ENCODE data around the gene ERN1. TPM values are rescaled to one million over a fixed set of nuclear protein-coding genes. Genes with fewer than 3 reads are reported as not detected.

Gene ERN1
- total RNA-seq, 1 experiment from 2014 or later, result 13.5 TPM

GRCh38 chr17:64138441-64138840, 8.5 kb upstream of the ERN1 start:
- no peak overlapping the region for H3K9ac ChIP-seq (ENCODE audit: low read length)
- no peaks in the 10 kb centered on the region for H4K20me1 ChIP-seq (ENCODE audit: low read length)
- intact Hi-C loops (cut with micrococcal nuclease), result no loop called here
- no peak for ATAC-seq
- ChIA-PET POLR2A (ENCODE audit: unreplicated experiment) (no interaction called here), CTCF (no interaction called here)
- no peaks in the 10 kb centered on the region for H3K36me3 ChIP-seq (ENCODE audit: low read depth, low read length)
- no peak overlapping the region for H3K4me3 ChIP-seq (ENCODE audit: low read length)
- no TSS peak for BruUV-seq (replicated peaks)
- no peaks in the 10 kb centered on the region for H3K4me1 ChIP-seq (ENCODE audit: insufficient read depth, low read length)
- no peaks in the 10 kb centered on the region for H3K79me2 ChIP-seq (ENCODE audit: low read length)
- no peak overlapping the region for H3K27ac ChIP-seq (ENCODE audit: low read length)
- no peaks in the 10 kb centered on the region for H3F3A ChIP-seq (ENCODE audit: low read length, unreplicated experiment)
- no peak for DNase-seq
- H3K9me2 ChIP-seq (replicated peaks; ENCODE audit: low read length), result no peaks in the 10 kb centered on the region
- no peaks in the 10 kb centered on the region for H3K9me3 ChIP-seq (ENCODE audit: low read length)
- H3K4me2 ChIP-seq (ENCODE audit: low read length), result no peak overlapping the region
- no peak for TF ChIP-seq CTCF (conservative IDR thresholded peaks at IDR 0.05; ENCODE audit: low read depth, low read length)
- no peak for TF ChIP-seq EZH2 (IDR thresholded peaks at IDR 0.05; ENCODE audit: low read length, unreplicated experiment)
- no peak for TF ChIP-seq EZH2phosphoT487 (IDR thresholded peaks at IDR 0.05; ENCODE audit: borderline replicate concordance, low read length)
- no peaks in the 10 kb centered on the region for H3K27me3 ChIP-seq (ENCODE audit: low read length)
- H2AFZ ChIP-seq (ENCODE audit: low read length), result no peak overlapping the region

- no peak for ATAC-seq
- TF ChIP-seq CTCF (conservative IDR thresholded peaks at IDR 0.05; ENCODE audit: low read depth, low read length), result no peak
- TF ChIP-seq EZH2 (IDR thresholded peaks at IDR 0.05; ENCODE audit: low read length, unreplicated experiment), result no peak
- no peak for TF ChIP-seq EZH2phosphoT487 (IDR thresholded peaks at IDR 0.05; ENCODE audit: borderline replicate concordance, low read length)
- Histone ChIP-seq H3K27me3 (ENCODE audit: low read length) (no peaks in the 10 kb centered on the region), H3K4me1 (ENCODE audit: insufficient read depth, low read length) (peaks cover 7% of the 10 kb centered on the region), H3K79me2 (ENCODE audit: low read length) (no peaks in the 10 kb centered on the region), H3K4me3 (ENCODE audit: low read length) (no peak overlapping the region), H4K20me1 (ENCODE audit: low read length) (no peaks in the 10 kb centered on the region), H3K9ac (ENCODE audit: low read length) (no peak overlapping the region), H3K36me3 (ENCODE audit: low read depth, low read length) (no peaks in the 10 kb centered on the region), H3K9me2 (replicated peaks; ENCODE audit: low read length) (no peaks in the 10 kb centered on the region), H3K9me3 (ENCODE audit: low read length) (no peaks in the 10 kb centered on the region), H3K27ac (ENCODE audit: low read length) (no peak overlapping the region), H2AFZ (ENCODE audit: low read length) (no peak overlapping the region), H3F3A (ENCODE audit: low read length, unreplicated experiment) (no peaks in the 10 kb centered on the region), H3K4me2 (ENCODE audit: low read length) (no peak overlapping the region)
- ChIA-PET POLR2A (ENCODE audit: unreplicated experiment) (no interaction called here), CTCF (no interaction called here)
- DNase-seq, result no peak
- intact Hi-C loops (cut with micrococcal nuclease), result no loop called here
- no TSS peak for BruUV-seq (replicated peaks)
Measured at GRCh38 chr17:64135000-64135399, 5.1 kb upstream of the ERN1 start.

DNA sequence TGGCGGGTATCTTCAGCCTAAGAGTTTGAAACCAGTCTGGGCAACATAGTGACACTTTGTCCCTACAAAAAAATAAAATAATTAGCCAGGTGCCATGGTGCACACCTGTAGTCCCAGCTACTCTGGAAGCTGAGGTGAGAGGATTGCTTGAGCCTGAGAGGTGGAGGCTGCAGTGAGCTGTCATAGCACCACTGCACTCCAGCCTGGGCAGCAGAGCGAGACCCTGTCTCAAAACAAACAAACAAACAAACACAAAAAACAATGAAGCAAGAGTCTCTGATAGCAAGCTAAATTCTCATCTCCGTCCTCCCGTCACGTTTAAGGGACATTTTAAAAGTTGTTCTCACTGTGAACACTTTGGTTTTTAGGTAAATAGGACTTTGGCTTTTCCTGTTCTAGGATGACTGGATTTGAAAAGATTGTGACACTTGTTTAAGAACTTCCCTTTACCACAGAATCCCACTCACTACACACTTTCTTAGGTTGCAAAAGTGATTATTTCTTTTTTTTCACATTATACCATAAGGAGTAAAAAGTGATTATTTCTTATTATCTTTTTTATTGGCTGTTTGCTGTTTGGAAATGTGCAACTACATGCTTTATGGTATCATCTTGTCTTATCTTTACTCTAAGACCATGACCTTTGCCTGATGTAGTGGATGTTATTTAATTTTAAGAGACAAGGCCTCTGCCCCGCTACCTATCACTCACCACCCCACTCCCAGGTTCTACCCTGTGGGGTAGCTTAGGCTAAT, 4.4 kb upstream of the ERN1 start:
- BruUV-seq (replicated peaks), result no TSS peak
- Histone ChIP-seq H2AFZ (ENCODE audit: low read length) (no peak overlapping the region), H3K9ac (ENCODE audit: low read length) (no peak overlapping the region), H3K9me3 (ENCODE audit: low read length) (no peaks in the 10 kb centered on the region), H3K4me3 (ENCODE audit: low read length) (no peak overlapping the region), H3K4me1 (ENCODE audit: insufficient read depth, low read length) (peaks cover 7% of the 10 kb centered on the region), H3F3A (ENCODE audit: low read length, unreplicated experiment) (no peaks in the 10 kb centered on the region), H3K36me3 (ENCODE audit: low read depth, low read length) (no peaks in the 10 kb centered on the region), H3K4me2 (ENCODE audit: low read length) (no peak overlapping the region), H4K20me1 (ENCODE audit: low read length) (0 out of 2 replicates have a peak, but pooled peaks cover 1% of the 10 kb centered on the region), H3K27ac (ENCODE audit: low read length) (no peak overlapping the region), H3K27me3 (ENCODE audit: low read length) (no peaks in the 10 kb centered on the region), H3K9me2 (replicated peaks; ENCODE audit: low read length) (no peaks in the 10 kb centered on the region), H3K79me2 (ENCODE audit: low read length) (peaks cover 1% of the 10 kb centered on the region)
- ChIA-PET POLR2A (ENCODE audit: unreplicated experiment) (interaction anchor here (0.6 to 1.6 kb wide), 3 partner anchors 73 to 106 kb away, joined by 3 to 9 read pairs (median 6); no protein-coding TSS in a partner anchor), CTCF (interaction anchor here (0.5 to 2.4 kb wide), 31 partner anchors 11 to 223 kb away, joined by 3 to 296 read pairs (median 5); partner anchors contain the start of genes CSHL1 and GH1)
- intact Hi-C loops (cut with micrococcal nuclease), result no loop called here
- DNase-seq, result no peak
- ATAC-seq, result no peak
- TF ChIP-seq CTCF (conservative IDR thresholded peaks at IDR 0.05; ENCODE audit: low read depth, low read length) (no peak), EZH2 (IDR thresholded peaks at IDR 0.05; ENCODE audit: low read length, unreplicated experiment) (no peak), EZH2phosphoT487 (IDR thresholded peaks at IDR 0.05; ENCODE audit: borderline replicate concordance, low read length) (no peak)

Measured in PC-3 (cell line).